GM18511 (cell line): ENCODE results near the gene CD68.

Source experiments
- ATAC-seq: cut with Tn5 transposase; IDR thresholded peaks from one replicate; pipeline ENCODE4 v1.9.1; 2021; ENCODE audit warnings: mild to moderate bottlenecking, moderate library complexity; ENCODE audit not compliant: unreplicated experiment

Gene CD68

DNA sequence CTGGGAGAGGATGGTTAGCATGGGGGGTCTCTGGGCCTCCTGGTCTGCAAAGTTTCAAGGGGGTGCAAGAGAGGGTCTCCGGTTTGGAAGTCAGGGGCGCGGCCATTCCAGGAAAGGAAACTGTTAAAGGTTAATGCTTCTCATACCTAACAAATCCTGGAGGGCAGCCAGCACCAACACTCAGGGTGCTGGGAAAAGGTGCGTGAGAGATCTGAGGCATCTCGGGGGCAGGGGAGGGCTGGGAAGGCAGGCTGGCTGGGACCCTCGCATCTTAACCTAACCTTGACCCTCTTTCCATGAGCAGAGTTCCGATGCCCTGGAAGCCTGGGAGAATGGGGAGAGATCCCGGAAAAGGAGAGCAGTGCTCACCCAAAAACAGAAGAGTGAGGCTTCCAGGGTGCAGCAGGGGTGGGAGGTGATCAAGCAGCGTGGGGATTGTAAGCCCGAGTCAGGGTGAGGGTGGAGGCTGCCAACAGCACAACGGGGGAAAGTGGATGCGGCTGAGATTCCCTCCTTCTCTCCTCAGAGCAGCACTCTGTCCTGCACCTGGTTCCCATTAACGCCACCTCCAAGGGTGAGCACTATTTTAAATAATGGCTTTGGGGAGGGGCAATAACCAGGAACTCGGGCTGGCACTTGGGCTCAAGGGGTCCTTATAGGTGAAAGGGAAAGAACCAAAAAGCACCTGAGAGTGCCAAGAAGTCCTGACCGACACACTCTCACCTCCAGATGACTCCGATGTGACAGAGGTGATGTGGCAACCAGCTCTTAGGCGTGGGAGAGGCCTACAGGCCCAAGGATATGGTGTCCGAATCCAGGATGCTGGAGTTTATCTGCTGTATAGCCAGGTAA lies 19.9 kb upstream of the CD68 start:
- ATAC-seq, result no peak

DNA sequence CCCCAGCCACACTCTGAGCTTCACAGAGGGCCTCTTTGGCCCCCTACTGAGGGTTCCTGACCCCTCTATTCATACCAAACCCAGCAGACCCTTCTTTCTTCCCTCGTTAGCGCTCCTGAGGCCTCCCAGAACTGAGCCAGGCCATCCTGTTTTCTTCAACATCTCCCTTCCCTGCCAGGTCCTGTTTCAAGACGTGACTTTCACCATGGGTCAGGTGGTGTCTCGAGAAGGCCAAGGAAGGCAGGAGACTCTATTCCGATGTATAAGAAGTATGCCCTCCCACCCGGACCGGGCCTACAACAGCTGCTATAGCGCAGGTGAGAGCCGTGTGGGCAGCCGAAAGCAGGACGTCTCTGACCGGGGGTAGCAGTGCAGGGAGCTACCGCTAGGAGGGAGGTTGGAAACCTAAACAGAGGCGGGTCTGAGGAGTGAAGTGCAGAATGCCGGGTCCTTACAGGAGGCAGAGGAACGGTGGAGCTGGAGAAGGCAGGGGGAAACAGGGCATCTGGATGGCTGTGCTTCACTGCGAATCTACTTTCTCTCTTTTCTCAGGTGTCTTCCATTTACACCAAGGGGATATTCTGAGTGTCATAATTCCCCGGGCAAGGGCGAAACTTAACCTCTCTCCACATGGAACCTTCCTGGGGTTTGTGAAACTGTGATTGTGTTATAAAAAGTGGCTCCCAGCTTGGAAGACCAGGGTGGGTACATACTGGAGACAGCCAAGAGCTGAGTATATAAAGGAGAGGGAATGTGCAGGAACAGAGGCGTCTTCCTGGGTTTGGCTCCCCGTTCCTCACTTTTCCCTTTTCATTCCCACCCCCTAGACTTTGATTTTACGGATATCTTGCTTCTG lies 19.0 kb upstream of the CD68 start:
- ATAC-seq, result no peak

DNA sequence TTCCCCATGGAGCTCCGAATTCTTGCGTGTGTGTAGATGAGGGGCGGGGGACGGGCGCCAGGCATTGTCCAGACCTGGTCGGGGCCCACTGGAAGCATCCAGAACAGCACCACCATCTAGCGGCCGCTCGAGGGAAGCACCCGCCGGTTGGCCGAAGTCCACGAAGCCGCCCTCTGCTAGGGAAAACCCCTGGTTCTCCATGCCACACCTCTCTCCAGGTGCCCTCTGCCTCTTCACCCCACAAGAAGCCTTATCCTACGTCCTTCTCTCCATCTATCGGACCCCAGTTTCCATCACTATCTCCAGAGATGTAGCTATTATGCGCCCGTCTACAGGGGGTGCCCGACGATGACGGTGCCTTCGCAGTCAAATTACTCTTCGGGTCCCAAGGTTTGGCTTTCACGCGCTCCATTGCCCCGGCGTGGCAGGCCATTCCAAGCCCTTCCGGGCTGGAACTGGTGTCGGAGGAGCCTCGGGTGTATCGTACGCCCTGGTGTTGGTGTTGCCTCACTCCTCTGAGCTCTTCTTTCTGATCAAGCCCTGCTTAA lies 18.3 kb upstream of the CD68 start:
- peak; percentile 61 for ATAC-seq

DNA sequence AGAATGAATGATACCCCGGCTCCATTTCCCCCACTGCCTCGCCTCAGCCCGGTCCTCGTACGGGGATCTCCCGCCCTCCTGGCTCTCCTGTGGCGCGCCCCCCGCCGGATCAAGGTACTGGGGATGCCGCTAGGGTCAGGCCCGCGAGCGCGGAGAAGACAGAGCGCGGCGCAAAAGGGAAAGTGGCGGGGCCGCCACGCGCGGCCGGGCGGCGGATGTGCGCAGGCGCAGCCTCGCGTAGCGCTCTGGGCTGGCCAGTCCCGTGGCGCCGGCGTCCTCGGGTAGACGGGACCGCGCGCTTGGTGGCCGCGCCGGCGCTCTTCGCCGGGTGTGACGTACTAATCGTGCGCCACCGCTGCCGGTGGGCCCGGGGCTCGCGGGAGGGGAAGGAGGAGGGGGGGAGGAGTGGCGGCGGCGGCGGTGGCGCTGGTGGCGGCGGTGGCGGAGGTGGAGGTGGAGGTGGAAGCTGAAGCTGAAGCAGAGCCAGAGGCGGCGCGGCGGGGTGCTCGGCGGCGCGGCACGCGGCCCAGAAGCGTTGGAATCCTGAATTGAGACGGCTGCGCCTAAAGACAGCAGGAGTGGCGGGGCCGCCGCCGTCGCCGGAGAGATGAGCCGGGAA lies 17.7 kb upstream of the CD68 start, which contains the start of gene SENP3:
SENP3 (plus strand) TSS at position 331 of the 619 bp plus-strand sequence. CDS start 1,158 bp downstream, outside the sequence.
- peak; percentile 65 for ATAC-seq

DNA sequence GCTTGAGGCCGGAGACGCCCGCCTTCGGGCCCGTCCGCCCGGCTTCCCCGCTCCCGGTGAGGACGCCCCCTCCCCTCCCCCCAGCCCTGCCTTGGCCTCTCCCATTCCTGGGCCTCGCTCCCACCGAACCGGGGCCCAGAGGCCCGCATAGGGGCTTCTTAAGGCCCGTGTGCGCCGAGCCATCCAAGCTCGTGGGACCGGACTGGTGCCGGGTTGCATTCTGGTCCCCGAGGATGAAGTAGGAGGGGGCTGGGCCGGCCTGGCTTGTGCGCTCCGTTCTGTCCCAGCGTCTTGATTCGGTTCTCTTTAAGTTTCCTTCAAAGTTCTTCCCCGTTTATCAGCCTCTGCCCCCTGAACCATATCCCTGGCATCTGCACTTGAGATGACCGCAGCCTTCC lies 17.2 kb upstream of the CD68 start:
- ATAC-seq, result no peak

DNA sequence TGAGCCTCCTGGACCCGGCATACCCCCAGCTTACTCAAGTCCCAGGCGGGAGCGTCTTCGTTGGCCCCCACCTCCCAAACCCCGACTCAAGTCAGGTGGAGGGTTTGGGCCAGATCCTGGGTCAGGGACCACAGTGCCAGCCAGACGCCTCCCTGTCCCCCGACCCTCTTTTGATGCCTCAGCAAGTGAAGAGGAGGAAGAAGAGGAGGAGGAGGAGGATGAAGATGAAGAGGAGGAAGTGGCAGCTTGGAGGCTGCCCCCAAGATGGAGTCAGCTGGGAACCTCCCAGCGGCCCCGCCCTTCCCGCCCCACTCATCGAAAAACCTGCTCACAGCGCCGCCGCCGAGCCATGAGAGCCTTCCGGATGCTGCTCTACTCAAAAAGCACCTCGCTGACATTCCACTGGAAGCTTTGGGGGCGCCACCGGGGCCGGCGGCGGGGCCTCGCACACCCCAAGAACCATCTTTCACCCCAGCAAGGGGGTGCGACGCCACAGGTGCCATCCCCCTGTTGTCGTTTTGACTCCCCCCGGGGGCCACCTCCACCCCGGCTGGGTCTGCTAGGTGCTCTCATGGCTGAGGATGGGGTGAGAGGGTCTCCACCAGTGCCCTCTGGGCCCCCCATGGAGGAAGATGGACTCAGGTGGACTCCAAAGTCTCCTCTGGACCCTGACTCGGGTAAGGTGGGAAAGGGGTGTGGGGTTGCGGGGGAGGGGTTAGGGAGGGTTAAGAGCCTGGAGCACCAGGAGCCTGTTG lies 16.1 kb upstream of the CD68 start:
- no peak for ATAC-seq

DNA sequence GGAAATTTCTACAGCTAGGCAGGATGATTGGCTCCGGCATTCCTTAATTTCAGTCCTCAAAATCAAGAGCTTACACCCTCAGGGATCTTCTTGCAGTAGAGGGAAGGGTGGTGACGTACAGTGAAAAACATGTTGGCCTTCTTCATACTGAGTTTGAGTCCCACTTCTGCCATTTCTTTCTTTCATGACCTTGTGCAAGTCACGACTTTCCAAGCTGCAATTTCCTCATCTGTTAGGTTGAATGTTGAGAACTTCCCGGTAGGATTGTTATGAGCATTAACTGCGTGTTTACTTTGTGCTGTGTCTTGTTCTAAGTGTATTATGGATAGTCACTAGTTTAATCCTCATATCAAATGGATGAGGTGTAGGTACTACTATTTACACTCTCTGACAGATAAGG lies 9.9 kb upstream of the CD68 start:
- ATAC-seq, result no peak

DNA sequence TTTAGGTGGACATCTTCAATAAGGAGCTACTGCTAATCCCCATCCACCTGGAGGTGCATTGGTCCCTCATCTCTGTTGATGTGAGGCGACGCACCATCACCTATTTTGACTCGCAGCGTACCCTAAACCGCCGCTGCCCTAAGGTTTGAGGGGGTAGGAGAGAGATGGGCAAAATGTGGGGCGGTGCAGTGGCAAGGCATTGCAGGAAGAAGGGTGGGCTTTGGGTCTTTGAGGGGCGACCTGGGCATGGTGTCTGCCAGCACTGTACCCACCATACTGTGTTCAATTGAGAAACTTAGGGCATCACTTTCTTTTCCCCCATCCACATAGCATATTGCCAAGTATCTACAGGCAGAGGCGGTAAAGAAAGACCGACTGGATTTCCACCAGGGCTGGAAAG lies 9.1 kb upstream of the CD68 start:
- no peak for ATAC-seq

DNA sequence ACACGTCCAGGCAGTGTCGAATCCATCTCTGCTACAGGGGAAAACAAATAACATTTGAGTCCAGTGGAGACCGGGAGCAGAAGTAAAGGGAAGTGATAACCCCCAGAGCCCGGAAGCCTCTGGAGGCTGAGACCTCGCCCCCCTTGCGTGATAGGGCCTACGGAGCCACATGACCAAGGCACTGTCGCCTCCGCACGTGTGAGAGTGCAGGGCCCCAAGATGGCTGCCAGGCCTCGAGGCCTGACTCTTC lies 7.2 kb upstream of the CD68 start:
- ATAC-seq, result no peak

DNA sequence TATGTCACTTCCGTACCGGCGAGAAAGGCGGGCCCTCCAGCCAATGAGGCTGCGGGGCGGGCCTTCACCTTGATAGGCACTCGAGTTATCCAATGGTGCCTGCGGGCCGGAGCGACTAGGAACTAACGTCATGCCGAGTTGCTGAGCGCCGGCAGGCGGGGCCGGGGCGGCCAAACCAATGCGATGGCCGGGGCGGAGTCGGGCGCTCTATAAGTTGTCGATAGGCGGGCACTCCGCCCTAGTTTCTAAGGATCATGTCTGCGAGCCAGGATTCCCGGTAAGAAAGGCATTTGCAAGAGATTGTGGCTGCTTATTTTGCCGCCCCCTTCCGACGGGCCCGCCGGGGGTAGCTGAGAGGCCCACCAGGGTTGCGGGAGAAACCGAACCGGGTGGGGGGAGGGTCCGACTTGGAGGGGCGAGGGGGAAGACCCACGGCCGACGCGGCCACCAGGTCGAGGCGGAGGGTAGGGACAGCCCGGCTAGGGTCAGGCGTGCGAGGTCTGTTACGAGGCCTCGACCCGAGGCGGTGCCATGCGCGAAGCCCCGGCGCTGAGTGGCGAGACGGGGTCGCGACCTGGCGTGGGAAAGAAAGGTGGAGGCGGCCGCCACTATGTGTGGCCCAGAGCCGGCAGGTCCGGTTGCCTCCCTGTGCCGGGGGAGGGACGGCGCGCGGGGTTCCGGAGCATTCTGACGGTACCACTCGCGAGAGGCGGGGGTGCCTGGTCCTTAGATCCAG lies 6.7 kb upstream of the CD68 start:
- ATAC-seq, result peak; percentile 90

DNA sequence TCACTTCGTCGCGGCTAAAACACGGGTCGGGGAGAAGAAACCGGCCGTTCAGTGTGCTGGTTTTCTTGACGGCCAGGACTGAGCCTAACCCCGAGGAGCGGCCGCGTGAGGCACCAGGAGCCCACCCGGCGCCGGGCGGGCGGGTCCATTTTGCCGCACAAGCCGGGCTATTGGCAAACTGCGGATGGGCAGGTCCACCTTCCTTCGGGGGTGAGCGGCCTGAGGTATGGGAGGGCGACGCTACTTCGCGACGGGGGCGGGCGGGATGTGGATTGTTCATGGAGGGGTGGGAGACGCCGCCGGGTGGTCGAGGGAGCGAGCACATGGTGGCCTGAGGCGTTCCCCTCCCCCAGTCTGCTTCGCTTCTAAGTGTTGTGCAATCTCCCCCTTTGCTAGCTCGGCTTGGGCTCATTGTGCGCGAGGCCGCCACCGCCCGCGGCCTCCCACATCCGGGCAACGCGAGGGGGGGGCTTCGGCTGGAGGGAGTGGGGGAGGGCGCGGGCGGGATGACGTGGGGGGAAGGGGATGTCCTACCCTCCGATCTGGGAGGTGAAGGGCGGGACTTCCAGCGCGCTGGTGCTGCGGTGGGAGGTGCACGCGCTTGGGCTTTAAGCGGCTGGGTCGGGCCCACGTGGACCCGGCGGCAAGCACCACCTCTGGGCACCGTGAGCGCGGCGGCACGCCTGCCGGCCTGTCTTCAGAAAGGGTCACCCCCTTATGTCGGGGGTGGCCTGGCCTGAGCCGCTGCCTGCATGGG lies 5.9 kb upstream of the CD68 start:
- ATAC-seq, result peak; percentile 34

DNA sequence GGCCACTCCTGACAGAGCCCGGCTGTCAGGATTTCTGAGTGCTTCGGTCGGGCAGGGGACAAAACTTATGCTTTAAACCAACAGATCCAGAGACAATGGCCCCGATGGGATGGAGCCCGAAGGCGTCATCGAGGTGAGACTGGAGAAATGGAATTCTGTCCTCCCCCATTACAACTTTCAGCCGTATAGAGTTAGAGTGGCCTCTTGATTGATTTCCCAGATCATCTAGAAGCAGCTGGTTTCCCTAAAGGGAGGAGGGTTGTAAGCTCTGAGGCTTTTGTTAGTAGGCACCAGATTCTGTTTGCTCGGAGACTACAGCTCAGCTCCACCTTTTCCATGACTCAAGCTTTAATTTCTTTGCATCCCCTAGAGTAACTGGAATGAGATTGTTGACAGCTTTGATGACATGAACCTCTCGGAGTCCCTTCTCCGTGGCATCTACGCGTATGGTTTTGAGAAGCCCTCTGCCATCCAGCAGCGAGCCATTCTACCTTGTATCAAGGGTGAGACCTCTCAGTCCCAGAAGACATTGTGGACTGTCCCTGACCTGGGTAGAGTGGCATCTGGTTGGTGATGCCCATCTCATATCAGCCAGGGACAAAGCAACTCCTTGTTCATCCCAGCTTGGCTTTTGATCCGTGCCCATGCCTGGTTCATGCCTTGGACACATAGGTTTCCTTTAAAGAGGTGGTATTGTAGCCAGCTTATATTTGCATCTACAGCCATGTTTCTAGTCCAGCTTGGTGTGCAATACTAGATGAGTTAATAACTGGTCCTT lies 5.1 kb upstream of the CD68 start:
- no peak for ATAC-seq

DNA sequence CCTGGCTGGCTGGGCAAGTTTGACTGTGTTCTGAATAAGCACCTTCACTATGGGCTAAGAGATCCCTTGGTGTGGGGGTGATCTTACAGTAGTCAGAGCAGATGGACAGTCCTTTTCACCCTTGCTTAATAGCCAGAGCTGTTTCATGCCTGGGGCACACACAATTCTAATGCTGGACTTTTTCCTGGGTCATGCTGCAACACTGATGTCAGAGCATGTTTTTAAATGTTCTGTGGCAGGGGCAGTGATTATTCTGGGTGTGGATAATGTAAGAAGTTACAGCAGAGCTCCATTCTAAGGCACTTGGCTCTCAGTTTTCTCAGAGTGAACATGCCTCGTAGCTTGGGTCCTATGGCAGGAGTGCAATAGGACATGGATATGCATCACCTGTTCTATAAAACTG lies 4.0 kb upstream of the CD68 start:
- no peak for ATAC-seq

DNA sequence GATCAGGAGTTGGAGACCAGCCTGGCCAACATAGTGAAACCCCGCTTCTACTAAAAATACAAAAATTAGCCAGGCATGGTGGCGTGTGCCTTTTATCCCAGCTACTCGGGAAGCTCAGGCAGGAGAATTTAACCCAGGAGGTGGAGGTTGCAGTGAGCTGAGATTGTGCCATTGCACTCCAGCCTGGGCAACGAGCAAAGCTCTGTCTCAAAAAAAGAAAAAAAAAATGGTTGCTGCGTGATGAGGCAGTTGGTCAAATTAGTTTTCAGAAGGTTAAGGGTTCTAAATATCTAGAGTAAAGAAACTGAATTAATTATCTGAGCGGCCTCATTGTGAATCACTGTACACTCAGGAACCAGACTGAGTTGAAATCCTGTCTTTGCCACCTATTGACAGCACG lies 3.5 kb upstream of the CD68 start:
- no peak for ATAC-seq

DNA sequence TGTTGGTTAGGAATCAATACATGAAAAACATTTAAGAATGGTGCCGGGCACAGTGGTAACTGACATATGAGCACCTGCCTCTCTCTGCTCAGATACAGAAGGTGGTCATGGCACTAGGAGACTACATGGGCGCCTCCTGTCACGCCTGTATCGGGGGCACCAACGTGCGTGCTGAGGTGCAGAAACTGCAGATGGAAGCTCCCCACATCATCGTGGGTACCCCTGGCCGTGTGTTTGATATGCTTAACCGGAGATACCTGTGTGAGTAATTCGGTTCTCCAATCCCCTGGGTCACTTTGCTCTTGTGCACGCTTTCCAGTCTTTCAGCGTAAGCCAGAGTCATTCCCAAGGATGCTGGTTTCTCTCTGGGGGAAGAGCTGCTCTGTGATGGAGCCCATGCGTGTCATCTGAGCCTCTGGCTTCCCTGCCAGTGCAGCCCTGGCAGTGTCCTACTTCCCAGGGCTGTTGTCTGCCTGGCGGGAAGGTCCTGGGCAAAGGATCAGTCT lies 3.0 kb upstream of the CD68 start:
- no peak for ATAC-seq

DNA sequence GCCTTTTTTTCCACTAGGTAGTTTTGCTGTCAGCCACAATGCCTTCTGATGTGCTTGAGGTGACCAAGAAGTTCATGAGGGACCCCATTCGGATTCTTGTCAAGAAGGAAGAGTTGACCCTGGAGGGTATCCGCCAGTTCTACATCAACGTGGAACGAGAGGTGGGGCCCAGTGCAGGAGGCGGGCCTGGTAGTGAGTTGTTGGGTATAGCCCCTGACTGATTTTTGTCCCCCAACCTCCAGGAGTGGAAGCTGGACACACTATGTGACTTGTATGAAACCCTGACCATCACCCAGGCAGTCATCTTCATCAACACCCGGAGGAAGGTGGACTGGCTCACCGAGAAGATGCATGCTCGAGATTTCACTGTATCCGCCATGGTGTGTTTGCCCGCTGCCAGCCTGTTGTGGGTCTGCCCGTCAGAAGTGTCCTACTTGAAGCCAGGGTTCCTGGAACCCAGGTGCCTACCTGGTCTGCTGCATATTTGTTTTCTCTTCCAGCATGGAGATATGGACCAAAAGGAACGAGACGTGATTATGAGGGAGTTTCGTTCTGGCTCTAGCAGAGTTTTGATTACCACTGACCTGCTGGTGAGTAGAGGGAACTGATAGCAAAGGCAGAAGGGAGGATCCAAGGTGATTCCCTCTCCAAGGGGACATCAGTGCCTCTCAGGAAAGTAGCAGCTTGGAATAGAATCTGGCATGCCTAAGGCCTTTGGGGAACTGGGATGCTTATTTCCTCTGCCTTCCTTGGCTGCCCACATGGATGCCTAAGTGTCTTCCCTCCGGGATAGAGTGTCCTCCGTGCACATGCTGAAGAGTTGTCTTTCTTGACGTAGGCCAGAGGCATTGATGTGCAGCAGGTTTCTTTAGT lies 1.9 kb upstream of the CD68 start:
- no peak for ATAC-seq

DNA sequence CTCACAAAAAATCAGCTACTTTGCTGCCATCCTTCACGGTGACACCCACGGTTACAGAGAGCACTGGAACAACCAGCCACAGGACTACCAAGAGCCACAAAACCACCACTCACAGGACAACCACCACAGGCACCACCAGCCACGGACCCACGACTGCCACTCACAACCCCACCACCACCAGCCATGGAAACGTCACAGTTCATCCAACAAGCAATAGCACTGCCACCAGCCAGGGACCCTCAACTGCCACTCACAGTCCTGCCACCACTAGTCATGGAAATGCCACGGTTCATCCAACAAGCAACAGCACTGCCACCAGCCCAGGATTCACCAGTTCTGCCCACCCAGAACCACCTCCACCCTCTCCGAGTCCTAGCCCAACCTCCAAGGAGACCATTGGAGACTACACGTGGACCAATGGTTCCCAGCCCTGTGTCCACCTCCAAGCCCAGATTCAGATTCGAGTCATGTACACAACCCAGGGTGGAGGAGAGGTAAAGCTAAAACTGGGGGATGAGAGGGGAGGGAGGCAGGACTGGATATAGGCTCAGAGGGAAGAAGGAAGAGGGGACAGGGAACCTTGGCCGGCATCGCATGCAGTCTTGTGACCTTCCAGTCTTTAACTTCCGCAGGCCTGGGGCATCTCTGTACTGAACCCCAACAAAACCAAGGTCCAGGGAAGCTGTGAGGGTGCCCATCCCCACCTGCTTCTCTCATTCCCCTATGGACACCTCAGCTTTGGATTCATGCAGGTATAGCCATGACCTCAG lies 581 bp downstream of the CD68 start:
- ATAC-seq, result peak; percentile 6
